GM19239 (cell line): ENCODE results near the gene GPR84.
"Not testable (repeated sequence)": the region's sequence is repeated elsewhere in the genome, so short reads cannot be mapped to it uniquely, and the experiment has no call there.

Source experiments
- DNase-seq: peaks from one replicate; pipeline ENCODE4 v3.0.0; 2011; ENCODE audit warnings: low spot score; ENCODE audit not compliant: insufficient read length
- FAIRE-seq: peaks from 2 replicates; lab custom pipeline; 2011; peaks lifted over from hg19 to GRCh38; lab: Jason Lieb, UNC

GPR84 gene

DNA sequence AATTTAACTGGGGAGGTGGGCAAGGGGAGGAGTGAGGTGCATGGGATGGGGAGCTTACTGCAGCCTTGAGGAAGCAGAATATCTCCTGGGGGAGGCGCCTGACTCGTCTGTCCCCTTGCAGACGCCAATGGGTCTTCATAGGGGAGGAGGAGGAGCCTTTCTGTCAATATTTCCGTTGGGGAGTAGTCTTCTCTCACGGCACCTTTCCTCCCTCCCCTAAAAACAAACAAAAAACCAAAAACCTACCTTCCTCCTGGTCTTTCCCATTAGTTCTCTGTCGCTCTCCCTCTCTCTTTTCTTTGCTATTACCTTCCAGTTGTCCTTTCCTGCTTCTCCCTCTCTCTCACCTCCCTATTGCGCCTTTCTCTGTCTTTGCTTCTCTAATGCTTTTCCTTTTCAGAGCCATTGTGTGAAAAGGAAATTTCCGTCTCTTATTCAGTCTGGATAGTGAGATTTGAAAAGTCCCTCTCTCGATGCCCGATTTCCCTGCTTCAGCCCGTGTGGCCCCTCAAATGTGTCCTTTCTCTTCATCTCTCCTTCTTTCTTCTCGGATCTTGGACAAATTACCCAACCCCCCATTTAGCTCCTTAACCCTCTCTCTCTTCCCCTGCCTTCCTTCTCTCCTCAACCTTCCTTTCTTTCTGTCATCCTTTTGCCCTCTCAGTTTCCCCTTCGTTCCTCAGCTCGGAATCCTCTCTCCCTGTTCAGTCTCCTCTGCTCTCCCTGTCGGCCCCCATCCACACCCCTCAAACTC lies 5.9 kb downstream of the GPR84 start:
- FAIRE-seq (no peak), DNase-seq (peak; percentile 66)

DNA sequence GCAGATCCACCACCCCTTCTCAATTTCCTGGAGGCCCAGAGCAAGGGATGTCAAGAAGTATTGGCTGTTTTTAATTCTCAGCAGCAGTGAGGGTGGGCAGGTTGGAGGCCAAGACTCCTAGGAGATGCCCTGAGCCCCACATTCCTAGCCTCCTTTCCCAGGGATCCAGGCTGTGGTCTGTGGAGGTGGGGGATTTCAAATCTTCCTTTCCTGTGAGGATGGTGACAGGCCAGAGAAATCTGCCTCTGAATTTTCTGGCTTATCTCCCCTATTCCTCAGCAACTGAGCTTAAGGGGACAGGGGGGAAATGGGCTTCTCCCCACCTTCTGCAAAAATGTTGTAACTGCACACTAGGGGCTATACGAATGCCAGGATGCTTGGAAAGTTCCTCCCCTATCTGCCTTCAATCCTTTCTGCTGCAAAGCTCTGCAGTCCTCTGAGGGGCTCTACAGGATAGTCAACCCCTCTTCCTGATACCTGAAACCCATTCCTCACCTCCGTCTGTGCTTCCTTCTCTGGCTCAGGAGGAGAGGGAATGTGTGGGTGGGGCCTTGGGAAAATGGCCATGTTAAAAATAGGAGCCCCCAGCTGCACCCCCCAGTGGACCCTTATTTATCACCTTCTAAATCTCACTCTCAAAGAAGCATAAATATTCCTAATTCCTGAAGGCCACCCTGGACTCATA lies 6.6 kb downstream of the GPR84 start:
- DNase-seq (no peak), FAIRE-seq (no peak)

- no peak for FAIRE-seq
- DNase-seq = no peak
These were observed 7.3 kb downstream of the GPR84 start for GRCh38 chr12:54356951-54357356.

DNA sequence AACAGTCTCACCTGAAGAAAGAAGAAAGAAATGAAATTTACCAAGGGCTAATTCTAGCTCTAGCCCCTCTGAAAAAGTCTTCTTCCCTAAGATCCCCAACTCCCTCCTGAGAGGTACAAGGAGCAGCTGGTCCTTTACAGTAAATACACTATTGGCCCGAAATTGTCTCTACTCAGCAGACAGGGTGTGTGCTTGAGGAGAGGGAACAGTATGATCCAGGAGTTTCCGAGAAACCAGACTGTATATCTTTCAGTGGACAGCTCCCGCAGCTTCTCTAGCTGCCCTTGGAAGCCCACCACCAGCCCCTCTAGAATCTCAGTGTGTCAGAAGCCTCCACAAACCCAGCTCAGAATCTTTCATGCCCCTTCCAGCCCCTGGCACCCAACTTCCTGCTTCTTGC lies 8.1 kb downstream of the GPR84 start:
- FAIRE-seq (no peak), DNase-seq (no peak)

DNA sequence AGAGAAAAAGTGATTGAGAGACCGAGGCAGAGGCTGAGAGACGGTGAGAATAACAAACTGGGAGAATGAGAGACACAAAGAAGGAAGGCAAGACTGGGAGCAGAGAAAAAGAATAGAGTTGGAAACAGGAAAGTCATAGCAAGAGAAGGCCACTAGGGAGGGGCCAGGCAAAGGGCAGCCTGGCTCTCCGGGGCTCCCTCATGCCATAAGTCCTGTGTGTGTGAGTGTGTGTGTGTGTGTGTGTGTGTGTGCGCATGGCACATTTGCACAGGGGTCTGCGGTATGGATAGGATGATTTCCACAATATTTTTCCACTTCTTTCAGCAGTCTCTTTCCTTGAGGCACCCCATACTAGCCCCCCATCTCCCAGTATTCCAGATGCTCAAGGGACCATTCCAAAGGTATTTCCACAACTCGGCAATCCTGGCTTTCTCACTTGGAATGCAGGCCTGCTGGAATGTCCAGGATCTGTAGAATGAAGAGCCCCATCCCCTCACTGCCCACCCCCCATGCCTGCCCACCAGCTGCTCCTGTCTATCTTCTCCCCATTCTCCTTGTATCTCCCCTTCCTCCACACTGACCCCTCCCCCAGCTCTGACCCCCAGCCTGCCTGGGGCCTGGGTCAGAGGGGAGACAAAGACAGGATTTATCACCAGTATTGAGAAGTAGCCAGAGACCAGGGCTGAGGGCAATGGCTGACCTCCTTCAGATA lies 9.0 kb downstream of the GPR84 start:
- FAIRE-seq (no peak), DNase-seq (no peak)

- not testable (repeated sequence) for FAIRE-seq, DNase-seq
These were observed 10.0 kb downstream of the GPR84 start for GRCh38 chr12:54354271-54354670.

DNA sequence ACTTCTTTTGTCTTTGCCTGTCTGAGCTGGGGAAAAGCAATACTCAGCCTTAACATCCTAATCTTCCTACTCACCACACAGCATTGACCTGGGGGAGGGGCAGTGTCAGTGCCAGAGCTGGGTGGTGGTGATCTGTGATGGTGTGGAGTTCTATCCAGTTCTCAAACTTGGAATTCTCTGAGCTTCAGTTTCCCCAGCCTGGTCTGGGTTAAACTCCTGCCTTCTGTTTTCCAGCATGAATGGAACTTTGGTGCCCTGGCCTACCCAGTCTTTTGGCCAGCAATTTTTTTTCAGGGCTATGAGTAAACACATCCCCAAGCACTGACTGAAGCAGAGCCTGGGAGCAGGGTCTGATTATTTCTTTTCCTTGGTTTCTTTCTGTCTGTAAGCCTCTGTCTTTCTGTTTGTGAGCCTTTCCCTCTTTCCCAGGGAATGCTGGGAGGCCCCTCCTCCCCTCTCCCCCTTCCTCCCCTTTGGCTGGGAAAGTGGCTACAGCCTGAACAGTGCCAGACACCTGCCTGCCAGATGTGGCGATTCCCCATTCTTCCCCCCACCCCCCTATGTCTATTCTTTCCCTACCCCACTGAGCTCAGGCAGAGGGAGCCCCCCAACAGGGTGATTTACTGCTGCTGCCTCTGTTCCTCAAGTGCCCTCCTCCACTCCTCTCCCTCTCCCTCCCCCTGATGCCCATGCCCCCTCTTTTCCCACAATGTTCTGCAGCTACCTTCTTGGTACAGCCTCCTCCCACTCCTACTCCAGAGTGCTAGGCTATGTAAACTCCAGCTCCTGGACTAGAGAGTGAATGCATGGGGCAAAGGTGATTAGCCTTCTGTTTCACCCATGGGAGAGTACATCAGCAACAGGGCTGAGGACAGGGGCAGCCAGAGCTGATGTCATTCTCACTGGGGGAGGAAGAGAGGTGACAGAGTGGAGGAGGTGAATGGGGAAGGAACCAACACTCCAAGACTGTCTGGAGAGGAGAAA lies 11.1 kb downstream of the GPR84 start:
- FAIRE-seq (no peak), DNase-seq (no peak)

DNA sequence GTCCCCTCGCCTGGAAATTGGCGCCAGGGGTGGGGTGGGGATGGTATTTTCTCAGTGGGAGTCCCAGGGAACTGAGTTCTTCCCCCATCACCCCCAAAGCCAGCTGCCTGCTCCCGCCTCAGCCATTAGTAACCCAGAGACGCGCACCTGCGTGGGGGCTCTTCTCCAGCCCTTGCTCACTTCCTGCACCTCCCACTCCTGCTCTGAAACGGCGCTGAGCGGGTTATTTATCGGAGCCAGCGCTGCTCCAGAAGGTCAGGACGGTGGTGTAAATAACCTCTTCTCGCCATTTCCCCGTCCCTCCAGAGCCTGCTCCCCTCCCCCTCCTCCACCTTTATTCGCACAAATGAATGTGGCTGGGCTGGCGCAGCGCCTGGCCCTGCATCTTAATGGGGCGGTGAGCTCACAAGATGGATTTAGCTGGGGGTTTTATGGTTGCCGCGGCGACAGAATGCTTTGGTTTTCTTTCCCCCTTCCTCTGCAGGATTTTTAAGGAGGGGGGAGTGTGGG lies 12.2 kb downstream of the GPR84 start:
- no peak for DNase-seq
- FAIRE-seq = no peak

GRCh38 chr12:54351341-54351740 lies 12.9 kb downstream of the GPR84 start:
- FAIRE-seq = no peak
- no peak for DNase-seq

DNA sequence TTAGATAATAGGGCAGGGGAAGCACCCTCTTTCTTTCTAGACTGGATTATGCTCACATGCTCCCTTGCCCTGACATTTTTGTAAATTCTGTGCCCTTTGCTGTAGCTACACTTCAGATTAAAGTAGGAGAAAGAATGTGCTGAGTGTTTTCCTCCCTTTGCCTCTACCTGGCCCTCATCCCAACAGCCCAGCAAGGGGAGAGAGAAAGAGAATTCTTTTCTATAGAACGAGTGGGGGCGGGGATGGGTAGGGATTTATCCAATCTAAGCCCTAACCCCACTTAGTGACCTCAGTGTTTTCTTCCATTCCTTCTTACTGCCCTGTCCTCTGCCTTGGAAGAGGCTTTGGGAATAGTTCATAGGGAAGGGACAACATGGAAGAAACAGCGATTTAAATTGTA lies 13.5 kb downstream of the GPR84 start:
- FAIRE-seq (no peak), DNase-seq (no peak)

GRCh38 chr12:54349679-54350078 lies 14.6 kb downstream of the GPR84 start:
- no peak for DNase-seq
- FAIRE-seq = no peak

GRCh38 chr12:54349036-54349435 lies 15.2 kb downstream of the GPR84 start:
- DNase-seq (no peak), FAIRE-seq (no peak)

- FAIRE-seq (no peak), DNase-seq (no peak)
These were observed 22.6 kb downstream of the GPR84 start for GRCh38 chr12:54341378-54342300.

DNA sequence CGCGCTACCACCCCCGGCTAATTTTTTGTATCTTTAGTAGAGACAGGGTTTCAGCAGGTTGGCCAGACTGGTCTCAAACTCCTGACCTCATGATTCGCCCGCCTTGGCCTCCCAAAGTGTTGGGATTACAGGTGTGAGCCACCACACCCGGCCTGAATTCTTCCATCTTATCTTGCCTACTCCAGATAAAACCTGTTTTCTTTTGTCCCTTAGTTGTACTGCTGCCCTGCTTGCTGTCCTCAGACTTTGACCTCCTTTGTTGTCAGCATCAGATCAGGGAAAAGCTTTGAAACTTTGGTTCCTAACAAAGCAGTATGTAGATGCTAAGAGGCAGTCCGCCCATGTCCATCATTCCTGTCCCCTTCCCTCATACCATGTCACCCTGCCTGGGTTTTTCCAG lies 23.4 kb downstream of the GPR84 start:
- DNase-seq (no peak), FAIRE-seq (no peak)

DNA sequence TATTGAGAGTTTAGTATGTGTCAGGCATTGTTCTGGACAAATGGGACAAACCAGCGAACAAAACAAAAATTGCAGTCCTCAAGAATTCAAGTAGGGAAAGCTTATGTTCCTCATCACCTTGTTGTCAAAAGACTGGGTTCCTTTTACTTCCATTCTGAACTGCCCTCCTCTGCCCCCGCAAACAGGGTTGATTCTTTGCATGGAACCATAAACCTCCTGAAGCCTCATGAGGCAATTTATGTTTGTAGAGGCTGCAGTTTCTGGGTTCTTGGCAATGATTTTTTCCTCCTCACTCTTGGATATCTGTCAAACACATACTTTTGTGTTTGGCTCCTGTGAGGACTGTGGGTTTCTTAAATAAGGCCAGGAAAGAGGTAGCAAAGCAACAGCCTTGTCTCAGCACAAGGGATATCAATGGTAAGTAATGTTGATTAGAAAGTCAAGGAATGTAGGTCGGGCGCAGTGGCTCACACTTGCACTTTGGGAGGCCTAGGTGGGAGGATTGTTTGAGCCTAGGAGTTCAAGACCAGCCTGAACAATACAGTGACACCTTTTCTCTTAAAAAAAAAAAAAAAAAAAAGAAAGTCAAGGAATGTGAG lies 25.5 kb downstream of the GPR84 start:
- DNase-seq (no peak), FAIRE-seq (no peak)

DNA sequence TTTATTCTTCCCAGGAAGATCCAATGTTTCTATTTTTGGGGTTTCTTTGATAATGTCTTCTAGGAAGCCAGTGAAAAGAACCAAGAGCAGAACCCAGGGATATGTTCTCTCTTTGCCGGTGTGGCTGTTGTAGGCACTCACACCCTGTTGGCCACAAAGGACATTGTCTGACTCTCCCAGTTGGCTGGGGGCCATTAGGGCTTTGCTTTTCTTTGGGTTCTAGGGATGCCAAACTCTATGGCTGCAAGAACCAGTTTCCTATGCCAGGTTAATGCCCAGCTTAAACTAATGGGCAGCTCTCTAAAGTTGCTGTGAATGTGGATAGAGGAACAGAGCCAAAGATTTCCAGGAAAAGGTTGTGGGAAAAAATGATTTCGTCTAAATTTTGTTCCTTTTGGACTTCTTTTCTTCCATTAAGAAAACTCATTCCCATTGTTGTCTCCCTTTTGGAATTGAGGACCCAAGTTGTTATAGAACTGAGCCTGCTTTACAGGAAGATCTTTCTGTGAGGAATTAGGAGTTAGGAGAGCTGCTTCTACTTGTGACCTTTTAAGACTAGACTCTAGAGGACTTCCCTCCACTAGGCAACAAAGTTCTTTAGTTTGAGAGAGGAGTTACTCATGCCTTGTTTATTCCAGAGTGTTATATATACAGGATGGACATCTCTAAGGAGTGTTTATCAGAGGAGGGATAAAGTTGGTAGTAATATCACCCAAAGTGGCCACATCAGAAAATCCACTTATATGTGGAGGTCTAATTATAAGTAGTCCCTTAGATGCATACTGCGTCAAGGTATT lies 26.2 kb downstream of the GPR84 start:
- no peak for FAIRE-seq
- DNase-seq = no peak

- DNase-seq = no peak
- FAIRE-seq = no peak
These were observed 26.9 kb downstream of the GPR84 start for GRCh38 chr12:54337280-54337842.
